HL-60/S4 (cell line): ENCODE measurements around the gene AOPEP.
"Not testable (repeated sequence)": the region's sequence is repeated elsewhere in the genome, so short reads cannot be mapped to it uniquely, and the experiment has no call there.

Experiments used
- in situ Hi-C: fragments of 300-500 bp; cut with MboI; formaldehyde crosslinking; loops from 2 replicates; pipeline ENCODE4 v1.14.3; 2022; ENCODE audit warnings: low sequenced_read_pairs

AOPEP gene

GRCh38 chr9:94926431-94926800 is 199.9 kb downstream of the AOPEP start:
- in situ Hi-C loops, result no loop called here

GRCh38 chr9:94927048-94927761 is 200.7 kb downstream of the AOPEP start:
- in situ Hi-C loops, result no loop called here

GRCh38 chr9:94927762-94928670 is 201.5 kb downstream of the AOPEP start:
- in situ Hi-C loops, result no loop called here

GRCh38 chr9:94928691-94929368 is 202.3 kb downstream of the AOPEP start:
- in situ Hi-C loops, result no loop called here

- in situ Hi-C loops, result no loop called here
These were observed 202.9 kb downstream of the AOPEP start for GRCh38 chr9:94929369-94929756.

- in situ Hi-C loops, result no loop called here
These were observed 204.6 kb downstream of the AOPEP start for GRCh38 chr9:94931036-94931633.

- in situ Hi-C loops, result no loop called here
These were observed 205.2 kb downstream of the AOPEP start for GRCh38 chr9:94931740-94932139.

GRCh38 chr9:94932652-94933510 is 206.4 kb downstream of the AOPEP start:
- in situ Hi-C loops, result no loop called here

- in situ Hi-C loops, result no loop called here
These were observed 207.0 kb downstream of the AOPEP start for GRCh38 chr9:94933511-94933828.

- in situ Hi-C loops, result no loop called here
These were observed 208.4 kb downstream of the AOPEP start for GRCh38 chr9:94934816-94935328.

GRCh38 chr9:94935396-94935795 is 208.9 kb downstream of the AOPEP start:
- in situ Hi-C loops, result no loop called here

- in situ Hi-C loops, result no loop called here
These were observed 209.9 kb downstream of the AOPEP start for GRCh38 chr9:94936419-94936818.

- in situ Hi-C loops, result no loop called here
These were observed 210.9 kb downstream of the AOPEP start for GRCh38 chr9:94937214-94937903.

GRCh38 chr9:94938384-94938783 is 211.9 kb downstream of the AOPEP start:
- in situ Hi-C loops, result no loop called here

- in situ Hi-C loops, result not testable (repeated sequence)
These were observed 213.8 kb downstream of the AOPEP start for GRCh38 chr9:94940296-94940695.

GRCh38 chr9:94941211-94941875 is 214.8 kb downstream of the AOPEP start:
- in situ Hi-C loops, result no loop called here

- in situ Hi-C loops, result no loop called here
These were observed 218.1 kb downstream of the AOPEP start for GRCh38 chr9:94944626-94945025.

GRCh38 chr9:94945197-94946144 is 219.0 kb downstream of the AOPEP start:
- in situ Hi-C loops, result no loop called here
